ENCODE measurements around the gene GNB1.

DNA sequence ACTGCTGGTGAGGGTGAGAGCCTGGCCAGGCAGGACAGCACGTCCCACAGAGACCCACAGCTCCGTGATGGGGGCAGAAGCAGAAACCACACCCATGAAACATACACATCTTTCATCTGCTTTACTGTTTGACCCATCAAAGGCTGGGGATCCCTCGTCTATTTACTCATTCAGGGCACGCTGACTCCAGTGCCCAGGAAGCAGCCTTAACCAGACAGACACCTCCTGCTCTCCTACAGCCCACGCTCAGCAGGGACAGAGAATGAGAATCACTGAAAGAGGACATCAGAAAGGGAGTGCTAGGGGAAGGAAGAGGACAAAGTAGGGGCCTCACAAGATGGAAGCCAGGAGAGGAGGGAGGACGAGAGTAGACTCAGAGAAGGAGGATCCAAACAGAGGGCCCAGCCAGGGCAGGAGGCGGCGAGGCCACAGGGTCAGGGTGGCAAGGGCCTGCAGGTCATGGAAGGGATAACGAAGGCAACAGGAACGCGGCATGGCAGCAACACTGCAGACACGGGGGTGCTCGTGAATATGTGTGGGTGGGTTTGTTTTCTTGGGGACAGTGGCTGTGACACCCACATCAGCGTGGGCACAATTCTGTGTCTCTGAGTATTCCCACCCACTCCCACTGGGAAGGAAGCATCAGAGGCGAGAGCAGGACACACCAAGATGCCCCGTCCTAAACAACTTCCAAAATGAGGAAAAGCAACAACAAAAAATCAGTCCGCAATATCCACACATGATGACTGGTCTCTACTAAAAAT lies 97.2 kb downstream of the GNB1 start:
- TF ChIP-seq, protein P1, sequence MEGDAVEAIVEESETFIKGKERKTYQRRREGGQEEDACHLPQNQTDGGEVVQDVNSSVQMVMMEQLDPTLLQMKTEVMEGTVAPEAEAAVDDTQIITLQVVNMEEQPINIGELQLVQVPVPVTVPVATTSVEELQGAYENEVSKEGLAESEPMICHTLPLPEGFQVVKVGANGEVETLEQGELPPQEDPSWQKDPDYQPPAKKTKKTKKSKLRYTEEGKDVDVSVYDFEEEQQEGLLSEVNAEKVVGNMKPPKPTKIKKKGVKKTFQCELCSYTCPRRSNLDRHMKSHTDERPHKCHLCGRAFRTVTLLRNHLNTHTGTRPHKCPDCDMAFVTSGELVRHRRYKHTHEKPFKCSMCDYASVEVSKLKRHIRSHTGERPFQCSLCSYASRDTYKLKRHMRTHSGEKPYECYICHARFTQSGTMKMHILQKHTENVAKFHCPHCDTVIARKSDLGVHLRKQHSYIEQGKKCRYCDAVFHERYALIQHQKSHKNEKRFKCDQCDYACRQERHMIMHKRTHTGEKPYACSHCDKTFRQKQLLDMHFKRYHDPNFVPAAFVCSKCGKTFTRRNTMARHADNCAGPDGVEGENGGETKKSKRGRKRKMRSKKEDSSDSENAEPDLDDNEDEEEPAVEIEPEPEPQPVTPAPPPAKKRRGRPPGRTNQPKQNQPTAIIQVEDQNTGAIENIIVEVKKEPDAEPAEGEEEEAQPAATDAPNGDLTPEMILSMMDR (IDR thresholded peaks at IDR 0.05) = no peak
- no peak for TF ChIP-seq POLR2A (IDR thresholded peaks at IDR 0.05)
